GM19395 (cell line): ENCODE data around the gene ASIC4.
A peak's percentile ranks its signal among the peaks of the same experiment; 100 is the strongest.

Experiments
- ATAC-seq: cut with Tn5 transposase; IDR thresholded peaks from one replicate; pipeline ENCODE4 v1.9.1; 2021; ENCODE audit warnings: mild to moderate bottlenecking, moderate library complexity; ENCODE audit not compliant: unreplicated experiment

ASIC4 gene

GRCh38 chr2:219513787-219514186, 495 bp upstream of the ASIC4 start:
- no peak for ATAC-seq

DNA sequence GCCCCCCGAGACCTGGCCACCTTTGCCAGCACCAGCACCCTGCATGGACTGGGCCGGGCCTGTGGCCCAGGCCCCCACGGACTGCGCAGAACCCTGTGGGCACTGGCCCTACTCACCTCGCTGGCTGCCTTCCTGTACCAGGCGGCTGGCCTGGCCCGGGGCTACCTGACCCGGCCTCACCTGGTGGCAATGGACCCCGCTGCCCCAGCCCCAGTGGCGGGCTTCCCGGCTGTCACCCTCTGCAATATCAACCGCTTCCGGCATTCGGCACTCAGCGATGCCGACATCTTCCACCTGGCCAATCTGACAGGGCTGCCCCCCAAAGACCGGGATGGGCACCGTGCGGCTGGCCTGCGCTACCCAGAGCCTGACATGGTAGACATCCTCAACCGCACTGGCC, 554 bp downstream of the ASIC4 start:
- no peak for ATAC-seq

DNA sequence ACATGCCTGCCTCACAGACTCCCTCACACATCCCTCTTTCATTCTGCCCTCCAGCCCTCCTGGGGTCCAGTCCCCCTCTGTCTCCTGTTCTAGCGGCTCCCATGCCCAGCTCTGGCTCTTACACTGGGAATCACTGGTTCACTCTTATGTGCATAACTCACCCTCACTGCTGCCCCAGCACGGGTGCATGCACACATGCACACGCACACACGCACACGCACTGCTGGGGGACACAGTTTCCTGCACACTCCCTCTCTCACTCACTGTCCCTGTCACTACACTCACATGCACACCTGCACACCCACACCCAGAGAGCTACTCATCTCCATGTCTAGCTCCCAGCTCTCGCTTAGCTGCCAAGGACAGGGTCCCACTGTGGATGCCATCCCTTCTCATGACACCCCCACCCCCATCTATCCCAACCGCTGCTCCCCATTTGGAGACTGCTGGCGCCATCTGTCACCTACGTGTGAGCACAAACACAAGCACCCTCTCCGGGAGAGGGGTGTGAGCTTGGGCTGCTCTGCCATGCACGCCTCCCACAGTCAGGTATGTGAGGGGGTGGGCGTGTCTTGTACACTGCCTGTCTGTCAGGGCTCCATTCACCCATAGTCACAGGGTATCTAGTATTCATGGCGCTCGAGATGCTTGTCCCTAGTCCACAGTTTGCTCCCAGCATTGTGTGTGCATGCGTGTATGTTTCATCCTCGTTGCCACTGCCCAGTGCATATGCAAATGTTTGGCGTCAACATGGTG, 1.8 kb downstream of the ASIC4 start:
- no peak for ATAC-seq

- ATAC-seq: no peak
These were observed 2.6 kb downstream of the ASIC4 start for GRCh38 chr2:219516888-219517287.

- no peak for ATAC-seq
These were observed 3.9 kb downstream of the ASIC4 start for GRCh38 chr2:219517954-219518778.

DNA sequence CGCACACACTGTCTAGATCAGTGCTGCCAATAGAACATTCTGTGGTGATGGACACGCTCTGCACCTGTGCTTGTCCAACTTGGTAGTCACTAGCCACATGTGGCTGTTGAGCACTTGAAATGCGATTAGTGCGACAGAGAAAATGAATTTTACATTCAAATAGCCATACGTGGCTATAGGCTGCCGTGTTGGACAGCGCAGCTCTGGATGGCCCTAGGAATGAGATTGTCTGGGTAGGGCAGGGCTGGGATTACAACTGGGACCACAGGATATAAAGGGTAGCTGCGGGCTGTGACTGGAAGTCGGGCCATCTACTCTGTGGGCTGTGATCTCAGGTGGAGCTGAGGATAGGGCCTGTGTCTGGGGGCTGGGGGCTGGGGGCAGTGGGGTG, 5.2 kb downstream of the ASIC4 start:
- ATAC-seq: no peak

DNA sequence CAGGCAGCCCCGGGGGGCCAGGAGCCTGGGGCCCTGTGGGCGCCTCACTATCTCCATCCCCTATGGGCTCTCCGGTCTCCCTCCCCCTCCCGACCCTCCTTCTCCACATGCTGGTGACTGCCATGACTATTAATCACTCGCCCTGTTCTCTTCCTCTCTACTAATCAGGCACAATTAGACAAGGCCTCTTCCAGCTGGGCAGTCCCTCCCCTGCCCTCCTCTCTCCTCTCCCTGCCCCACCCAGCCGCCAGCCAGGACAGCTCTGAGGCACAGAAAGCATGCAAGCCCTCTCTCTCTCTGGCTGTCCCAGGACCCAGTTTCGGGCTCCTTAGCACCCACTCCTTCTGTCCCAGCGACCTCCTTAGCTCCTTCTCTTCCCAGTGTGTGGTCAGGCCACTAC, 5.8 kb downstream of the ASIC4 start:
- ATAC-seq: no peak

DNA sequence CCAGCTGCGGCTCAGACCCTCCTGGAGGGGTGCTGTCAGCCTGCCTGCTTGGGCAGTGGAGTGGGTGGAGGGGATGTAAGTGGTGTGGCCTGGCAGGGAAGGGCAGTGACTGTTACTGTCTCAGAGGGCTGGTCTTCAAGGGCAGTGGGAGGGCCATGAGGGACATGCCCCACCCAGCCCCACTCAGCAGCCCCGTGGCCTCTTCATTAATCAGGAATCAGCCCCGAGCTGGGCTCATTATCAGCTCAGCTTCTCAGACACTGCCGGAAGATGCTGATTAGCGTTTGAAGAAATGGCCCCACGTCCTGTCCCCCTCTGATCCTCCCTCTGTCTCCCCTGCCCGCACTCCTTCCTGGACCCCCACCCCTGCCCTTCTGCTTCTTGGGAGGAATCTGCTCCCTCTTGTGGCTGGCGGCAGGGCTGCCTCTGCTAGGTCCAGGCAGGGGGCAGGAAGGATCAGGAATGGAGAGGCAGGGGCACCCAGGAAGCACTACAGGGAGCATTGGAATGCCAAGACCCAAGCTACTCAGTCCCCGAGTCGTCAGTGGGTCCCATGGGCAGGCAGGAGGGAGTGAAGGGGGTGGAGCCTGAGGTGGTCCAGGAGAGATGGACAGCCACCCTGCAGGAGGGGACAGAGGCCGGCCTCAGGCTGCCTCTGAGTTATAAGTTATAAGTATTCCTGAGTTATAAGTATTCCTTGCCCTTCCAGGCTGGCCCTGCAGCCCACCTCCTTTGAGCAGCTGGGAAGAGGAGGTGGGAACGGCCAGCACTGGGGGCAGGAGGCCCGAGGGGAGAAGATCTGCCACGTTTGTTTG, 7.0 kb downstream of the ASIC4 start:
- no peak for ATAC-seq

- no peak for ATAC-seq
These were observed 8.1 kb downstream of the ASIC4 start for GRCh38 chr2:219522111-219523030.

- no peak for ATAC-seq
These were observed 8.9 kb downstream of the ASIC4 start for GRCh38 chr2:219523031-219523671.

GRCh38 chr2:219524817-219525216, 10.5 kb downstream of the ASIC4 start:
- ATAC-seq: no peak

GRCh38 chr2:219525533-219526232, 11.4 kb downstream of the ASIC4 start:
- ATAC-seq: no peak

GRCh38 chr2:219526320-219527075, 12.2 kb downstream of the ASIC4 start:
- ATAC-seq: no peak

DNA sequence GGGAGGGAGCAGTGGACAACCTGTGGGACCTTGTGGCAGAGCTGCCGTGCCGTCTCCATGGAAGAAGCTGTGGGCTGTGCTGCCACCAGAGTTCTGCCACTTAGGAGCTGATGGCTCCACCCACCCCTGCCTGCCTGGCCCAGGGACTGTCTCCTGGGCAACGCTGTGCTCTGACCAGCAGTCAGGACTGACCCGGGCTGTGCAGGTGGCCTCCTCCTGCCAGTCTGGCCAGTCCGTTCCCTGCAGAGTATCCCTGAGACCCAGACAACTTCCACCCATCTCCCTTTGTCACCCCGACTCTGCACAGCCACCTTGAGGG, 12.8 kb downstream of the ASIC4 start:
- no peak for ATAC-seq

DNA sequence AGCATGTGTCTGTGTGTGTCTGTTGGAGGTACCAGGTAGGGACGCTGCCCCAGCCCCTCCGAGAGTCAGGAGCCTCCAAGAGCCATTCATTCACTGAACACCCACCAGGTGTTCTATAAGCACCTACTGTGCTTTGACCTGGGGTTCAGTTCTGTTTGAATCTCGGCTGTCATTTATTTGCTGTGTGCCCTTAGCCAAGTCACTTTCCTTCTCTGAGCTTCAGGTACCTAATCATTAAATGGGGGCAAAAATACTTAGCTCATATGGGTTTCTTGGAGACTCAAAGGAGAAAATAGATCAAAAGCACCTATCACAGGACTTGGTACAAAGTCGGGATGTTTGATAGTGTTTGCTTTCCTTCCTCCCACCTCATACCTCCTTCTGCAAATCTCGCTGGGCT, 13.2 kb downstream of the ASIC4 start:
- no peak for ATAC-seq

DNA sequence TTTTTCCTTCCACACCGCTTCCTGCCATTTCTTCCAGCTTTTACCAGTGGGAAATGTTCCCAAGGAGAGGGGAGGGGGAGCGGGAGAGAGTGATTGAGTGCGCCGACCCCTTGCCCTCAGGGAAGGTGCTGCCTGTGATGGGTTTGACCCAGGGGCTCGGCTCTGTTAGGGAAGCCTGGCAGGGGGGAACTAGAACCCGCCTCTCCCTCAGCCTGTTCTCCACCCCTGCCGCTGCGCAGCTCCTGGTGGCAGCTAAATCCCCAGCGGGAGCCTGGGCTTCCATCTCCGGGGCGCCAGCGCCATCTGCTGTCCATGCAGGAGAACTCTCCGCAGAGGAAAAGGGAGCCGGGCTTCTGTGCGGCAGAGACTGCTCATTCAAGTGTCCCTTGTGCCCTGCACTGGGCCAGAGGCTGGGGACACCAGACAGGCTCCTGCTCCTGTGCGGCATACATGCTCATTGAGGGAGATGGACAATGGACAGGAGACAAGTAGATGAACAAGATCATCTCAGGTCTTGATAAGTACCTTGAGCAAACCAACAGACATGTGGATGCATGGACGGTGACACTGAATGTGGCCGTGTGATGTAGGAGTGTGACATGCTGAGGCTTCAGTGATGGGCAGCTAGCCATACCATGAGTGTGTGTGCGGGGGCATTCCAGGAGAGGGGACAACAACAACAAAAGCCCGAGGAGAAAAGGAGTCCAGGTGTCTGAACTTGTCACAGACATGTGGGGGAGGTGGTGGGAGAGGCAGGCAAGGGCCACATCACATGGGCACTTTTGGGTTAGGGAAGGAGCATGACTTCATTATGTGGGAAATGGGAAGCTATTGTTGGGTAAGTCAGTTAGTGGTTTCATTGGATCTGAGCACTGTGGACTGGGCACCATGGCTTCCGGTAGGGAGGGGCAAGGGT, 16.0 kb downstream of the ASIC4 start:
- ATAC-seq: peak; percentile 90

DNA sequence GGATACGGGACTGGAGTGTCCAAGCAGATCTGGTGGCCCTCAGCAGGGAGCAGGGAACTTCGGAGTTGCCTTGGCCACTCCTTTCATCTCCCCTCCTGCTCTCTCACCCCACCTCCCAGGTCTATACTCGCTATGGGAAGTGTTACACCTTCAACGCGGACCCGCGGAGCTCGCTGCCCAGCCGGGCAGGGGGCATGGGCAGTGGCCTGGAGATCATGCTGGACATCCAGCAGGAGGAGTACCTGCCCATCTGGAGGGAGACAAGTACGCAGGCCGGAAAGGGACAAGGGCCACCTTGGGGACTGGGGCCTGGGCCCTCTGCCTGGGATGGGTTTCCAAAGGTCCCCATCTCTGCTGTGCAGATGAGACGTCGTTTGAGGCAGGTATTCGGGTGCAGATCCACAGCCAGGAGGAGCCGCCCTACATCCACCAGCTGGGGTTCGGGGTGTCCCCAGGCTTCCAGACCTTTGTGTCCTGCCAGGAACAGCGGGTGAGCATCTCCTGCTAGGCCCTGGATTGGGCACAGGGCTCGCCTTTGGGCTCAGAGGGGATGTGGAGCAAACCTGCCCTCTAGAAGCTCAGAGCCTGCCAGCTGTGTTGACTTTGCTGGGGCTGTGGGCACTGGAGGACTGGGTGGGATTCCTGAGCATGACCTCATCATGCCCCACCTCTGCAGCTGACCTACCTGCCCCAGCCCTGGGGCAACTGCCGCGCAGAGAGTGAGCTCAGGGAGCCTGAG, 17.5 kb downstream of the ASIC4 start:
- no peak for ATAC-seq
